H9 (cell line): ENCODE data around the gene PANK2. TPM values are rescaled to one million over a fixed set of nuclear protein-coding genes. Genes with fewer than 3 reads are reported as not detected.

Experiments used
- DNase-seq: peaks from one replicate; pipeline ENCODE4 v3.0.0-alpha.2; 2017
- H2AFZ ChIP-seq: one replicate; pipeline ENCODE4 v1.6.1; 2013; ENCODE audit warnings: mild to moderate bottlenecking, low read length, control low read depth, moderate library complexity
- H2AK5ac ChIP-seq: 2 replicates; pipeline ENCODE4 v1.6.1; 2013; ENCODE audit warnings: low read length, control low read depth, mixed read lengths; ENCODE audit not compliant: insufficient read length
- H2BK120ac ChIP-seq: one replicate; pipeline ENCODE4 v1.6.1; 2013; ENCODE audit warnings: low read depth, mild to moderate bottlenecking, low read length, control low read depth, inconsistent platforms; ENCODE audit not compliant: poor library complexity, severe bottlenecking
- H2BK12ac ChIP-seq: 2 replicates; pipeline ENCODE4 v1.6.1; 2013; ENCODE audit warnings: low read length, control low read depth, mixed read lengths, low read depth; ENCODE audit not compliant: insufficient read length
- H2BK15ac ChIP-seq: 2 replicates; pipeline ENCODE4 v1.6.1; 2013; ENCODE audit warnings: low read depth, low read length, control low read depth
- H2BK20ac ChIP-seq: one replicate; pipeline ENCODE4 v1.6.1; 2013; ENCODE audit warnings: low read depth, mild to moderate bottlenecking, low read length, control low read depth, inconsistent platforms; ENCODE audit not compliant: poor library complexity, severe bottlenecking
- H2BK5ac ChIP-seq: 2 replicates; pipeline ENCODE4 v1.6.1; 2013; ENCODE audit warnings: low read length, control low read depth, mixed read lengths; ENCODE audit not compliant: insufficient read length
- H3K14ac ChIP-seq: 2 replicates; pipeline ENCODE4 v1.6.1; 2013; ENCODE audit warnings: low read length, control low read depth; ENCODE audit not compliant: insufficient read depth
- H3K18ac ChIP-seq: 2 replicates; pipeline ENCODE4 v1.6.1; 2013; ENCODE audit warnings: low read depth, mild to moderate bottlenecking, mixed read lengths, low read length, control low read depth; ENCODE audit not compliant: insufficient read length
- H3K23ac ChIP-seq: 2 replicates; pipeline ENCODE4 v1.6.1; 2013; ENCODE audit warnings: low read length, control low read depth, mixed read lengths, low read depth; ENCODE audit not compliant: insufficient read length
- H3K23me2 ChIP-seq: 2 replicates; pipeline ENCODE4 v1.6.1; 2013; ENCODE audit warnings: low read depth, mild to moderate bottlenecking, mixed read lengths, low read length, control low read depth; ENCODE audit not compliant: insufficient read length, poor library complexity, severe bottlenecking
- H3K27ac ChIP-seq: 2 replicates; pipeline ENCODE4 v1.5.1; 2013; ENCODE audit warnings: low read length, control low read depth, mixed read lengths, low read depth; ENCODE audit not compliant: insufficient read length
- H3K27me3 ChIP-seq: 2 replicates; pipeline ENCODE4 v1.6.1; 2013; ENCODE audit warnings: low read length, control low read depth, inconsistent platforms; ENCODE audit not compliant: insufficient read depth
- H3K4ac ChIP-seq: 2 replicates; pipeline ENCODE4 v1.6.1; 2013; ENCODE audit warnings: low read depth, mild to moderate bottlenecking, control low read depth, inconsistent platforms, low read length, moderate library complexity
- H3K4me1 ChIP-seq: 2 replicates; pipeline ENCODE4 v1.6.1; 2013; ENCODE audit warnings: low read length, control low read depth, inconsistent platforms; ENCODE audit not compliant: insufficient read depth
- H3K4me2 ChIP-seq: 2 replicates; pipeline ENCODE4 v1.6.1; 2013; ENCODE audit warnings: low read length, control low read depth, mixed read lengths; ENCODE audit not compliant: insufficient read length, insufficient read depth
- H3K56ac ChIP-seq: 2 replicates; pipeline ENCODE4 v1.6.1; 2013; ENCODE audit warnings: low read depth, mild to moderate bottlenecking, mixed read lengths, low read length, control low read depth; ENCODE audit not compliant: insufficient read length
- H3K79me1 ChIP-seq: 2 replicates; pipeline ENCODE4 v1.6.1; 2013; ENCODE audit warnings: low read depth, mild to moderate bottlenecking, moderate library complexity, low read length, control low read depth, inconsistent platforms; ENCODE audit not compliant: insufficient read depth, poor library complexity, severe bottlenecking
- H3K79me2 ChIP-seq: 2 replicates; pipeline ENCODE4 v1.6.1; 2013; ENCODE audit warnings: low read length, control low read depth, inconsistent platforms; ENCODE audit not compliant: insufficient read depth
- H3K9ac ChIP-seq: 2 replicates; pipeline ENCODE4 v1.6.1; 2013; ENCODE audit warnings: low read length, control low read depth, mixed read lengths; ENCODE audit not compliant: insufficient read length; ENCODE audit errors: extremely low read depth
- H3K9me3 ChIP-seq: one replicate; pipeline ENCODE4 v1.6.1; 2013; ENCODE audit warnings: low read depth, low read length, inconsistent platforms; ENCODE audit not compliant: control insufficient read depth
- H3T11ph ChIP-seq: one replicate; pipeline ENCODE4 v1.6.1; 2013; ENCODE audit warnings: mild to moderate bottlenecking, low read length, control low read depth, inconsistent platforms
- H4K20me1 ChIP-seq: one replicate; pipeline ENCODE4 v1.6.1; 2013; ENCODE audit not compliant: control insufficient read depth, insufficient read length, insufficient read depth
- H4K5ac ChIP-seq: 2 replicates; pipeline ENCODE4 v1.6.1; 2013; ENCODE audit warnings: low read depth, mild to moderate bottlenecking, mixed read lengths, low read length, control low read depth; ENCODE audit not compliant: insufficient read length
- H4K8ac ChIP-seq: replicated peaks from 2 replicates; pipeline ENCODE4 v1.6.1; 2013; ENCODE audit warnings: low read length, control low read depth, mixed read lengths, low read depth; ENCODE audit not compliant: insufficient read length
- H4K91ac ChIP-seq: 2 replicates; pipeline ENCODE4 v1.6.1; 2013; ENCODE audit warnings: low read depth, mild to moderate bottlenecking, moderate library complexity, mixed read lengths, low read length, control low read depth; ENCODE audit not compliant: insufficient read length
- H3K27ac Mint-ChIP-seq, 3 experiments: 2 replicates in 2 of 3; 3 replicates in 1 of 3; pipeline ENCODE4 v1.8.0; 2020 to 2021; ENCODE audit warnings: mixed read lengths in 3 of 3, mild to moderate bottlenecking in 1 of 3, moderate library complexity in 1 of 3
- H3K27me3 Mint-ChIP-seq: 2 replicates; pipeline ENCODE4 v1.8.0; 2021; ENCODE audit warnings: low read depth, mild to moderate bottlenecking, moderate library complexity, mixed read lengths
- H3K36me3 Mint-ChIP-seq, 3 experiments: 2 replicates in 2 of 3; 3 replicates in 1 of 3; pipeline ENCODE4 v1.8.0; 2020 to 2021; ENCODE audit warnings: low read depth in 3 of 3, mixed read lengths in 3 of 3; ENCODE audit not compliant: insufficient read depth in 1 of 3
- H3K4me1 Mint-ChIP-seq, 2 experiments: 2 replicates each; pipeline ENCODE4 v1.8.0; 2020; ENCODE audit warnings: mixed read lengths in 2 of 2
- H3K4me3 Mint-ChIP-seq, 2 experiments: 2 replicates in 1 of 2; 3 replicates in 1 of 2; pipeline ENCODE4 v1.8.0; 2020 to 2021; ENCODE audit warnings: mild to moderate bottlenecking in 2 of 2, mixed read lengths in 2 of 2, moderate library complexity in 1 of 2
- H3K9me3 Mint-ChIP-seq, 2 experiments: 2 replicates in 1 of 2; 3 replicates in 1 of 2; pipeline ENCODE4 v1.8.0; 2020; ENCODE audit warnings: mild to moderate bottlenecking in 2 of 2, mixed read lengths in 2 of 2, moderate library complexity in 1 of 2
- WGBS: extraction: QIAGEN DNeasy Blood & Tissue Kit; methylation state at CpG from one replicate; pipeline ENCODE4 v1.1.7; 2013; ENCODE audit warnings: missing lambda C conversion rate, low lambda C conversion rate, mixed read lengths; ENCODE audit not compliant: insufficient read length; ENCODE audit errors: extremely low coverage; 5-methylcytosine and 5-hydroxymethylcytosine counted together
- total RNA-seq: library from RNA; stranded (reverse); gene quantifications from 2 replicates; pipeline ENCODE4 v1.2.1, GENCODE V29; 2021
- TF ChIP-seq, protein P1 (sequence below): fragments of 200-600 bp; sonication (generic); conservative IDR thresholded peaks from 3 replicates; pipeline ENCODE4 v1.8.0; 2021; ENCODE audit warnings: antibody characterized with exemption, mild to moderate bottlenecking

PANK2 gene
- total RNA-seq, 1 experiment from 2014 or later, result 65.4 TPM

- WGBS, result no CpG with 5 or more reads among the region's 10 CpGs
- H2BK12ac ChIP-seq, result no peak overlapping the region
- no peak overlapping the region for H2AK5ac ChIP-seq
- no peak overlapping the region for H4K5ac ChIP-seq
- H3K18ac ChIP-seq, result no peak overlapping the region
- no peak overlapping the region for H2BK20ac ChIP-seq
- H2BK5ac ChIP-seq, result no peak overlapping the region
- no peak overlapping the region for H2BK120ac ChIP-seq
- no peak overlapping the region for H3K9ac ChIP-seq
- no peak overlapping the region for H2AFZ ChIP-seq
- H3K27me3 Mint-ChIP-seq, result peaks cover 4% of the 10 kb centered on the region; the same call in 1 of the 2 replicates
- peaks cover 6% of the 10 kb centered on the region; the same call in 1 of the 2 replicates for H3K4me1 ChIP-seq
- peak overlapping the region in 2 of 3 experiments; percentile 48 to 91; a peak in 4 of 7 replicates for H3K27ac Mint-ChIP-seq
- no peak overlapping the region for H3K14ac ChIP-seq
- no peaks in the 10 kb centered on the region for H3K79me2 ChIP-seq
- H3K36me3 Mint-ChIP-seq, result peaks cover 11 to 31% (median 20%) of the 10 kb centered on the region in 3 experiments
- H3K79me1 ChIP-seq, result no peaks in the 10 kb centered on the region
- H3K56ac ChIP-seq, result no peak overlapping the region
- H3K4me3 Mint-ChIP-seq, result no peak overlapping the region
- no peaks in the 10 kb centered on the region for H3K23me2 ChIP-seq
- peaks cover 5% of the 10 kb centered on the region for H4K20me1 ChIP-seq
- TF ChIP-seq, protein P1, sequence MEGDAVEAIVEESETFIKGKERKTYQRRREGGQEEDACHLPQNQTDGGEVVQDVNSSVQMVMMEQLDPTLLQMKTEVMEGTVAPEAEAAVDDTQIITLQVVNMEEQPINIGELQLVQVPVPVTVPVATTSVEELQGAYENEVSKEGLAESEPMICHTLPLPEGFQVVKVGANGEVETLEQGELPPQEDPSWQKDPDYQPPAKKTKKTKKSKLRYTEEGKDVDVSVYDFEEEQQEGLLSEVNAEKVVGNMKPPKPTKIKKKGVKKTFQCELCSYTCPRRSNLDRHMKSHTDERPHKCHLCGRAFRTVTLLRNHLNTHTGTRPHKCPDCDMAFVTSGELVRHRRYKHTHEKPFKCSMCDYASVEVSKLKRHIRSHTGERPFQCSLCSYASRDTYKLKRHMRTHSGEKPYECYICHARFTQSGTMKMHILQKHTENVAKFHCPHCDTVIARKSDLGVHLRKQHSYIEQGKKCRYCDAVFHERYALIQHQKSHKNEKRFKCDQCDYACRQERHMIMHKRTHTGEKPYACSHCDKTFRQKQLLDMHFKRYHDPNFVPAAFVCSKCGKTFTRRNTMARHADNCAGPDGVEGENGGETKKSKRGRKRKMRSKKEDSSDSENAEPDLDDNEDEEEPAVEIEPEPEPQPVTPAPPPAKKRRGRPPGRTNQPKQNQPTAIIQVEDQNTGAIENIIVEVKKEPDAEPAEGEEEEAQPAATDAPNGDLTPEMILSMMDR, result no peak
- H3K9me3 ChIP-seq, result no peaks in the 10 kb centered on the region
- no peak overlapping the region for H4K8ac ChIP-seq
- no peak overlapping the region for H2BK15ac ChIP-seq
- no peak overlapping the region for H3T11ph ChIP-seq
- no peaks in the 10 kb centered on the region for H3K27me3 ChIP-seq
- no peak overlapping the region for H3K4me2 ChIP-seq
- H3K27ac ChIP-seq, result no peak overlapping the region
- DNase-seq, result peak; percentile 55
- no peaks in the 10 kb centered on the region; a peak in 1 of 5 replicates for H3K9me3 Mint-ChIP-seq
- peaks cover 33 to 36% of the 10 kb centered on the region in 2 experiments for H3K4me1 Mint-ChIP-seq
- no peak overlapping the region for H3K4ac ChIP-seq
- no peak overlapping the region for H3K23ac ChIP-seq
- H4K91ac ChIP-seq, result no peak overlapping the region
These were observed 38.5 kb downstream of the PANK2 start for GRCh38 chr20:3927486-3928291.
